H9 (cell line): ENCODE results near the gene MYO10. TPM values are rescaled to one million over a fixed set of nuclear protein-coding genes. Genes with fewer than 3 reads are reported as not detected.

ENCODE experiments used
- DNase-seq: peaks from one replicate; pipeline ENCODE4 v3.0.0-alpha.2; 2017
- H2AFZ ChIP-seq: one replicate; pipeline ENCODE4 v1.6.1; 2013; ENCODE audit warnings: mild to moderate bottlenecking, low read length, control low read depth, moderate library complexity
- H2AK5ac ChIP-seq: 2 replicates; pipeline ENCODE4 v1.6.1; 2013; ENCODE audit warnings: low read length, control low read depth, mixed read lengths; ENCODE audit not compliant: insufficient read length
- H2BK120ac ChIP-seq: one replicate; pipeline ENCODE4 v1.6.1; 2013; ENCODE audit warnings: low read depth, mild to moderate bottlenecking, low read length, control low read depth, inconsistent platforms; ENCODE audit not compliant: poor library complexity, severe bottlenecking
- H2BK12ac ChIP-seq: 2 replicates; pipeline ENCODE4 v1.6.1; 2013; ENCODE audit warnings: low read length, control low read depth, mixed read lengths, low read depth; ENCODE audit not compliant: insufficient read length
- H2BK15ac ChIP-seq: 2 replicates; pipeline ENCODE4 v1.6.1; 2013; ENCODE audit warnings: low read depth, low read length, control low read depth
- H2BK20ac ChIP-seq: one replicate; pipeline ENCODE4 v1.6.1; 2013; ENCODE audit warnings: low read depth, mild to moderate bottlenecking, low read length, control low read depth, inconsistent platforms; ENCODE audit not compliant: poor library complexity, severe bottlenecking
- H2BK5ac ChIP-seq: 2 replicates; pipeline ENCODE4 v1.6.1; 2013; ENCODE audit warnings: low read length, control low read depth, mixed read lengths; ENCODE audit not compliant: insufficient read length
- H3K14ac ChIP-seq: 2 replicates; pipeline ENCODE4 v1.6.1; 2013; ENCODE audit warnings: low read length, control low read depth; ENCODE audit not compliant: insufficient read depth
- H3K18ac ChIP-seq: 2 replicates; pipeline ENCODE4 v1.6.1; 2013; ENCODE audit warnings: low read depth, mild to moderate bottlenecking, mixed read lengths, low read length, control low read depth; ENCODE audit not compliant: insufficient read length
- H3K23ac ChIP-seq: 2 replicates; pipeline ENCODE4 v1.6.1; 2013; ENCODE audit warnings: low read length, control low read depth, mixed read lengths, low read depth; ENCODE audit not compliant: insufficient read length
- H3K23me2 ChIP-seq: 2 replicates; pipeline ENCODE4 v1.6.1; 2013; ENCODE audit warnings: low read depth, mild to moderate bottlenecking, mixed read lengths, low read length, control low read depth; ENCODE audit not compliant: insufficient read length, poor library complexity, severe bottlenecking
- H3K27ac ChIP-seq: 2 replicates; pipeline ENCODE4 v1.5.1; 2013; ENCODE audit warnings: low read length, control low read depth, mixed read lengths, low read depth; ENCODE audit not compliant: insufficient read length
- H3K27me3 ChIP-seq: 2 replicates; pipeline ENCODE4 v1.6.1; 2013; ENCODE audit warnings: low read length, control low read depth, inconsistent platforms; ENCODE audit not compliant: insufficient read depth
- H3K4ac ChIP-seq: 2 replicates; pipeline ENCODE4 v1.6.1; 2013; ENCODE audit warnings: low read depth, mild to moderate bottlenecking, control low read depth, inconsistent platforms, low read length, moderate library complexity
- H3K4me1 ChIP-seq: 2 replicates; pipeline ENCODE4 v1.6.1; 2013; ENCODE audit warnings: low read length, control low read depth, inconsistent platforms; ENCODE audit not compliant: insufficient read depth
- H3K4me2 ChIP-seq: 2 replicates; pipeline ENCODE4 v1.6.1; 2013; ENCODE audit warnings: low read length, control low read depth, mixed read lengths; ENCODE audit not compliant: insufficient read length, insufficient read depth
- H3K56ac ChIP-seq: 2 replicates; pipeline ENCODE4 v1.6.1; 2013; ENCODE audit warnings: low read depth, mild to moderate bottlenecking, mixed read lengths, low read length, control low read depth; ENCODE audit not compliant: insufficient read length
- H3K79me1 ChIP-seq: 2 replicates; pipeline ENCODE4 v1.6.1; 2013; ENCODE audit warnings: low read depth, mild to moderate bottlenecking, moderate library complexity, low read length, control low read depth, inconsistent platforms; ENCODE audit not compliant: insufficient read depth, poor library complexity, severe bottlenecking
- H3K79me2 ChIP-seq: 2 replicates; pipeline ENCODE4 v1.6.1; 2013; ENCODE audit warnings: low read length, control low read depth, inconsistent platforms; ENCODE audit not compliant: insufficient read depth
- H3K9ac ChIP-seq: 2 replicates; pipeline ENCODE4 v1.6.1; 2013; ENCODE audit warnings: low read length, control low read depth, mixed read lengths; ENCODE audit not compliant: insufficient read length; ENCODE audit errors: extremely low read depth
- H3K9me3 ChIP-seq: one replicate; pipeline ENCODE4 v1.6.1; 2013; ENCODE audit warnings: low read depth, low read length, inconsistent platforms; ENCODE audit not compliant: control insufficient read depth
- H3T11ph ChIP-seq: one replicate; pipeline ENCODE4 v1.6.1; 2013; ENCODE audit warnings: mild to moderate bottlenecking, low read length, control low read depth, inconsistent platforms
- H4K20me1 ChIP-seq: one replicate; pipeline ENCODE4 v1.6.1; 2013; ENCODE audit not compliant: control insufficient read depth, insufficient read length, insufficient read depth
- H4K5ac ChIP-seq: 2 replicates; pipeline ENCODE4 v1.6.1; 2013; ENCODE audit warnings: low read depth, mild to moderate bottlenecking, mixed read lengths, low read length, control low read depth; ENCODE audit not compliant: insufficient read length
- H4K8ac ChIP-seq: replicated peaks from 2 replicates; pipeline ENCODE4 v1.6.1; 2013; ENCODE audit warnings: low read length, control low read depth, mixed read lengths, low read depth; ENCODE audit not compliant: insufficient read length
- H4K91ac ChIP-seq: 2 replicates; pipeline ENCODE4 v1.6.1; 2013; ENCODE audit warnings: low read depth, mild to moderate bottlenecking, moderate library complexity, mixed read lengths, low read length, control low read depth; ENCODE audit not compliant: insufficient read length
- H3K27ac Mint-ChIP-seq, 3 experiments: 2 replicates in 2 of 3; 3 replicates in 1 of 3; pipeline ENCODE4 v1.8.0; 2020 to 2021; ENCODE audit warnings: mixed read lengths in 3 of 3, mild to moderate bottlenecking in 1 of 3, moderate library complexity in 1 of 3
- H3K27me3 Mint-ChIP-seq: 2 replicates; pipeline ENCODE4 v1.8.0; 2021; ENCODE audit warnings: low read depth, mild to moderate bottlenecking, moderate library complexity, mixed read lengths
- H3K36me3 Mint-ChIP-seq, 3 experiments: 2 replicates in 2 of 3; 3 replicates in 1 of 3; pipeline ENCODE4 v1.8.0; 2020 to 2021; ENCODE audit warnings: low read depth in 3 of 3, mixed read lengths in 3 of 3; ENCODE audit not compliant: insufficient read depth in 1 of 3
- H3K4me1 Mint-ChIP-seq, 2 experiments: 2 replicates each; pipeline ENCODE4 v1.8.0; 2020; ENCODE audit warnings: mixed read lengths in 2 of 2
- H3K4me3 Mint-ChIP-seq, 2 experiments: 2 replicates in 1 of 2; 3 replicates in 1 of 2; pipeline ENCODE4 v1.8.0; 2020 to 2021; ENCODE audit warnings: mild to moderate bottlenecking in 2 of 2, mixed read lengths in 2 of 2, moderate library complexity in 1 of 2
- H3K9me3 Mint-ChIP-seq, 2 experiments: 2 replicates in 1 of 2; 3 replicates in 1 of 2; pipeline ENCODE4 v1.8.0; 2020; ENCODE audit warnings: mild to moderate bottlenecking in 2 of 2, mixed read lengths in 2 of 2, moderate library complexity in 1 of 2
- CTCF ChIP-seq: fragments of 200-600 bp; sonication (generic); conservative IDR thresholded peaks from 3 replicates; pipeline ENCODE4 v1.8.0; 2021; ENCODE audit warnings: antibody characterized with exemption, mild to moderate bottlenecking
- WGBS: extraction: QIAGEN DNeasy Blood & Tissue Kit; methylation state at CpG from one replicate; pipeline ENCODE4 v1.1.7; 2013; ENCODE audit warnings: missing lambda C conversion rate, low lambda C conversion rate, mixed read lengths; ENCODE audit not compliant: insufficient read length; ENCODE audit errors: extremely low coverage; 5-methylcytosine and 5-hydroxymethylcytosine counted together
- total RNA-seq: library from RNA; stranded (reverse); gene quantifications from 2 replicates; pipeline ENCODE4 v1.2.1, GENCODE V29; 2021

Gene MYO10
- total RNA-seq, 1 experiment from 2014 or later, result 127 TPM

- Mint-ChIP-seq H3K36me3 (peaks cover 7 to 15% (median 8%) of the 10 kb centered on the region in 3 experiments), H3K27ac (peak overlapping the region; percentile 80 to 89 (median 86); a peak in 3 of 7 replicates), H3K27me3 (no peaks in the 10 kb centered on the region), H3K4me3 (no peak overlapping the region), H3K9me3 (peaks cover 2 to 5% of the 10 kb centered on the region in 2 experiments), H3K4me1 (peaks cover 61 to 64% of the 10 kb centered on the region in 2 experiments)
- no peaks in the 10 kb centered on the region for H3K79me1 ChIP-seq
- H3K56ac ChIP-seq, result no peak overlapping the region
- H4K8ac ChIP-seq, result no peak overlapping the region
- H2BK5ac ChIP-seq, result no peak overlapping the region
- no peak for DNase-seq
- H3K9me3 ChIP-seq, result no peaks in the 10 kb centered on the region
- no peak overlapping the region for H3K4ac ChIP-seq
- no peak overlapping the region for H3K27ac ChIP-seq
- no peak overlapping the region for H2BK120ac ChIP-seq
- no peak overlapping the region for H3K4me2 ChIP-seq
- H4K91ac ChIP-seq, result no peak overlapping the region
- no peaks in the 10 kb centered on the region for H3K79me2 ChIP-seq
- no peaks in the 10 kb centered on the region for H4K20me1 ChIP-seq
- no peaks in the 10 kb centered on the region for H3K23me2 ChIP-seq
- no peak overlapping the region for H4K5ac ChIP-seq
- H3T11ph ChIP-seq, result no peak overlapping the region
- no peak overlapping the region for H2AFZ ChIP-seq
- H3K9ac ChIP-seq, result no peak overlapping the region
- no peak overlapping the region for H2BK15ac ChIP-seq
- H3K18ac ChIP-seq, result no peak overlapping the region
- no peak for TF ChIP-seq CTCF
- no peak overlapping the region for H3K14ac ChIP-seq
- peaks cover 27% of the 10 kb centered on the region for H3K4me1 ChIP-seq
- WGBS, result no CpG with 5 or more reads among the region's 3 CpGs
- H2BK12ac ChIP-seq, result no peak overlapping the region
- H3K27me3 ChIP-seq, result no peaks in the 10 kb centered on the region
- no peak overlapping the region for H3K23ac ChIP-seq
- no peak overlapping the region for H2AK5ac ChIP-seq
- H2BK20ac ChIP-seq, result no peak overlapping the region
Measured at GRCh38 chr5:16867577-16867953, 68.5 kb downstream of the MYO10 start.
